Skeletal muscle tissue (tissue), 4 donors: ENCODE measurements around the gene NEU2. TPM values are rescaled to one million over a fixed set of nuclear protein-coding genes. Genes with fewer than 3 reads are reported as not detected.
"Not testable (repeated sequence)": the region's sequence is repeated elsewhere in the genome, so short reads cannot be mapped to it uniquely, and the experiment has no call there.

Experiments
- H3K27ac ChIP-seq: one replicate; pipeline ENCODE4 v1.7.0; 2013; ENCODE audit warnings: mild to moderate bottlenecking, low read depth, low read length, inconsistent platforms
- H3K27me3 ChIP-seq, 3 donors: one replicate each; pipeline ENCODE4 v1.7.0; 2013; ENCODE audit warnings: low read length in 3 of 3; ENCODE audit not compliant: control insufficient read depth in 3 of 3, insufficient read depth in 3 of 3
- H3K36me3 ChIP-seq, 3 donors: one replicate each; pipeline ENCODE4 v1.7.0; 2013; ENCODE audit warnings: low read length in 3 of 3; ENCODE audit not compliant: control insufficient read depth in 3 of 3, insufficient read depth in 3 of 3
- H3K4me1 ChIP-seq, 3 donors: one replicate each; pipeline ENCODE4 v1.7.0; 2013; ENCODE audit warnings: low read length in 3 of 3, mild to moderate bottlenecking in 3 of 3; ENCODE audit not compliant: control insufficient read depth in 3 of 3, insufficient read depth in 3 of 3
- H3K4me3 ChIP-seq, 3 donors: one replicate each; pipeline ENCODE4 v1.7.0; 2013; ENCODE audit warnings: low read length in 3 of 3
- H3K9ac ChIP-seq, 3 donors: one replicate each; pipeline ENCODE4 v1.7.0; 2013; ENCODE audit warnings: low read length in 3 of 3, mild to moderate bottlenecking in 3 of 3, moderate library complexity in 2 of 3, low read depth in 1 of 3
- H3K9me3 ChIP-seq, 3 donors: one replicate each; pipeline ENCODE4 v1.7.0; 2013; ENCODE audit warnings: low read length in 3 of 3; ENCODE audit not compliant: control insufficient read depth in 3 of 3
- total RNA-seq: library from RNA; depleted of rRNA; stranded (reverse); fragments of >200 nt; gene quantifications from one replicate; pipeline ENCODE4 v1.2.3, GENCODE V29; 2014
- donor health status: Osteomylitis.

NEU2 gene
- total RNA-seq, 1 donor from 2014 or later = not detected

- Histone ChIP-seq H3K9me3 (no peaks in the 10 kb centered on the region), H3K9ac (no peak overlapping the region), H3K27ac (no peak overlapping the region), H3K36me3 (no peaks in the 10 kb centered on the region), H3K4me3 (no peak overlapping the region), H3K4me1 (no peaks in the 10 kb centered on the region), H3K27me3 (no peaks in the 10 kb centered on the region)
Measured at GRCh38 chr2:233010569-233011267, 21.8 kb upstream of the NEU2 start.

- no peaks in the 10 kb centered on the region for H3K27me3 ChIP-seq
- H3K9me3 ChIP-seq = no peaks in the 10 kb centered on the region
- H3K4me3 ChIP-seq = no peak overlapping the region
- no peaks in the 10 kb centered on the region for H3K4me1 ChIP-seq
- no peak overlapping the region for H3K9ac ChIP-seq
- H3K36me3 ChIP-seq = no peaks in the 10 kb centered on the region
- H3K27ac ChIP-seq = no peak overlapping the region
Measured at GRCh38 chr2:233011268-233011650, 21.2 kb upstream of the NEU2 start.

GRCh38 chr2:233011702-233012131 is 20.8 kb upstream of the NEU2 start:
- Histone ChIP-seq H3K9ac (no peak overlapping the region), H3K36me3 (no peaks in the 10 kb centered on the region), H3K27me3 (no peaks in the 10 kb centered on the region), H3K27ac (no peak overlapping the region), H3K9me3 (no peaks in the 10 kb centered on the region), H3K4me3 (no peak overlapping the region), H3K4me1 (no peaks in the 10 kb centered on the region)

- Histone ChIP-seq H3K9ac (no peak overlapping the region), H3K27me3 (no peaks in the 10 kb centered on the region), H3K27ac (no peak overlapping the region), H3K4me1 (no peaks in the 10 kb centered on the region), H3K36me3 (no peaks in the 10 kb centered on the region), H3K4me3 (no peak overlapping the region), H3K9me3 (no peaks in the 10 kb centered on the region)
Measured at GRCh38 chr2:233012301-233012971, 20.0 kb upstream of the NEU2 start.

- H3K27ac ChIP-seq = no peak within 1 kb of the TSS
- no peaks in the 10 kb centered on the region for H3K9me3 ChIP-seq
- no peaks in the 10 kb centered on the region for H3K4me1 ChIP-seq
- no peak within 1 kb of the TSS for H3K4me3 ChIP-seq
- H3K36me3 ChIP-seq = no peaks in the 10 kb centered on the region
- no peak within 1 kb of the TSS for H3K9ac ChIP-seq
- H3K27me3 ChIP-seq = no peaks in the 10 kb centered on the region
Measured at GRCh38 chr2:233013027-233013461, 19.4 kb upstream of the NEU2 start, which contains the start of gene NGEF. TSS of gene NGEF (minus strand) at chr2:233013256. CDS start at chr2:232974890, 38,366 bp downstream.

GRCh38 chr2:233013650-233014049 is 18.8 kb upstream of the NEU2 start:
- Histone ChIP-seq H3K4me3 (no peak overlapping the region), H3K9ac (no peak overlapping the region), H3K27ac (no peak overlapping the region), H3K4me1 (no peaks in the 10 kb centered on the region), H3K9me3 (no peaks in the 10 kb centered on the region), H3K27me3 (no peaks in the 10 kb centered on the region), H3K36me3 (no peaks in the 10 kb centered on the region)

GRCh38 chr2:233015019-233015645 is 17.3 kb upstream of the NEU2 start:
- H3K9me3 ChIP-seq = no peaks in the 10 kb centered on the region
- H3K4me1 ChIP-seq = no peaks in the 10 kb centered on the region
- no peak overlapping the region for H3K4me3 ChIP-seq

GRCh38 chr2:233017947-233018346 is 14.5 kb upstream of the NEU2 start:
- no peak overlapping the region for H3K4me3 ChIP-seq
- H3K4me1 ChIP-seq = no peaks in the 10 kb centered on the region
- no peaks in the 10 kb centered on the region for H3K36me3 ChIP-seq
- no peaks in the 10 kb centered on the region for H3K9me3 ChIP-seq
- no peak overlapping the region for H3K27ac ChIP-seq
- H3K9ac ChIP-seq = no peak overlapping the region
- H3K27me3 ChIP-seq = no peaks in the 10 kb centered on the region

More at GRCh38 chr2:233015019-233015645, 17.3 kb upstream of the NEU2 start:
- Histone ChIP-seq H3K27me3 (no peaks in the 10 kb centered on the region), H3K27ac (no peak overlapping the region), H3K9ac (no peak overlapping the region), H3K36me3 (no peaks in the 10 kb centered on the region)

GRCh38 chr2:233019610-233020009 is 12.9 kb upstream of the NEU2 start:
- not testable (repeated sequence) for H3K27ac ChIP-seq, H3K36me3 ChIP-seq, H3K9me3 ChIP-seq, H3K4me1 ChIP-seq, H3K27me3 ChIP-seq, H3K9ac ChIP-seq, H3K4me3 ChIP-seq

GRCh38 chr2:233020454-233020853 is 12.0 kb upstream of the NEU2 start:
- no peak overlapping the region for H3K27ac ChIP-seq
- no peaks in the 10 kb centered on the region for H3K9me3 ChIP-seq
- H3K4me1 ChIP-seq = no peaks in the 10 kb centered on the region
- no peak overlapping the region for H3K4me3 ChIP-seq
- no peaks in the 10 kb centered on the region for H3K27me3 ChIP-seq
- no peaks in the 10 kb centered on the region for H3K36me3 ChIP-seq
- no peak overlapping the region for H3K9ac ChIP-seq
